Spleen (tissue), 7 donors: ENCODE data around the gene AQP12B.

Experiments used
- POLR2A ChIP-seq, 3 donors: fragments of 450-650 bp; IDR thresholded peaks; one replicate each; pipeline ENCODE4 v1.5.1; 2017; ENCODE audit warnings: antibody characterized with exemption in 3 of 3, mild to moderate bottlenecking in 1 of 3
- POLR2AphosphoS5 ChIP-seq, 3 donors: sonication (generic); formaldehyde crosslinking; IDR thresholded peaks; one replicate each; pipeline ENCODE4 v1.5.1; 2017; ENCODE audit warnings: antibody characterized with exemption in 3 of 3
- TF ChIP-seq, protein P1 (sequence below), 11 experiments: fragments of 200-600 bp in 7 of 11; fragments of 450-650 bp in 4 of 11; sonication (generic) in 4 of 11; IDR thresholded peaks in 8 of 11; conservative IDR thresholded peaks in 3 of 11; 1 replicate in 7 of 11; 2 replicates in 4 of 11; pipeline versions ENCODE4 v1.4.0 to v1.8.0; 2016 to 2021; ENCODE audit warnings: antibody characterized with exemption in 11 of 11, inconsistent platforms in 4 of 11, mild to moderate bottlenecking in 1 of 11
- donor health status: DM: no; HTN: no; CAD: no; lungs with moderate emphysema.
- donor health status: DM: no; HTN: no; CAD: no.
- donor health status: DM: no; HTN: no; CAD: no.

DNA sequence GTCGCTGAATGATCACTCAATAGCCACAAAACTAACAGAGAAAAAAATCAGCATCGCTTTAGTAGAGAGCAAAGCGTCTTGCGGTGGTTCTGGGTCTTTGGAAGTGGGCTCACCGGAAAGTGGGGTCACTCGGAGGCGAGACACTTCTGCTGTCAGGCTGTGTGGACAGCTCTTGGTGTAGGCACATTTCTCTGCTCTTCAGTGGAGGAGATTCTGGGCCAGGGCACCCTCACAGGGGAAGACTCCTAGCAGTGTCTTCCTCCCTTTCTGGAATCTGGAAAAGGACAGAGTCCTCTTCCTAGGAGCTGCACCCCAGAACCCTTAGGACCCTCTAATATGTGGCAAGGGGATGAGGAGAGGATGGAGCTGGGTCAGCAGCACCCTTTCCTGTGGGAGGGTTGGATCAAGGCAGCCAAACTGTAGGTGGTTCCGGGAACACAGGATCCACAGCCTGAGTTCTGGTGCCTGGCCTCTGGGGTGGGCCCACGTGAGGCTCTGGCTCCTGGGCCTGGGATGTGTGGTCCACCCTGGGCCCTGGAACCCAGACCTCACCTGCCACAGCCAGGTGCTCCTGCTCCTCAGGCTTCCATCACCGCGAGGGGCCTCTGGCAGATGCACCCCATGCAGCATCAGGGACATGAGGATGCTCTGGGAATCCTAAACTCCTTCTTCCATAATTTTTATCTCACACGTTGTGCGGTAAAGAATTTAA lies 32.3 kb downstream of the AQP12B start:
- TF ChIP-seq, protein P1, sequence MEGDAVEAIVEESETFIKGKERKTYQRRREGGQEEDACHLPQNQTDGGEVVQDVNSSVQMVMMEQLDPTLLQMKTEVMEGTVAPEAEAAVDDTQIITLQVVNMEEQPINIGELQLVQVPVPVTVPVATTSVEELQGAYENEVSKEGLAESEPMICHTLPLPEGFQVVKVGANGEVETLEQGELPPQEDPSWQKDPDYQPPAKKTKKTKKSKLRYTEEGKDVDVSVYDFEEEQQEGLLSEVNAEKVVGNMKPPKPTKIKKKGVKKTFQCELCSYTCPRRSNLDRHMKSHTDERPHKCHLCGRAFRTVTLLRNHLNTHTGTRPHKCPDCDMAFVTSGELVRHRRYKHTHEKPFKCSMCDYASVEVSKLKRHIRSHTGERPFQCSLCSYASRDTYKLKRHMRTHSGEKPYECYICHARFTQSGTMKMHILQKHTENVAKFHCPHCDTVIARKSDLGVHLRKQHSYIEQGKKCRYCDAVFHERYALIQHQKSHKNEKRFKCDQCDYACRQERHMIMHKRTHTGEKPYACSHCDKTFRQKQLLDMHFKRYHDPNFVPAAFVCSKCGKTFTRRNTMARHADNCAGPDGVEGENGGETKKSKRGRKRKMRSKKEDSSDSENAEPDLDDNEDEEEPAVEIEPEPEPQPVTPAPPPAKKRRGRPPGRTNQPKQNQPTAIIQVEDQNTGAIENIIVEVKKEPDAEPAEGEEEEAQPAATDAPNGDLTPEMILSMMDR (IDR thresholded peaks at IDR 0.05 in 8 of 11, conservative IDR thresholded peaks at IDR 0.05 in 3 of 11) = no peak
- no peak for TF ChIP-seq POLR2A (IDR thresholded peaks at IDR 0.05)
- TF ChIP-seq POLR2AphosphoS5 (IDR thresholded peaks at IDR 0.05) = no peak
